GM12878 (cell line): ENCODE results near the gene FOXL3. TPM values are rescaled to one million over a fixed set of nuclear protein-coding genes. Genes with fewer than 3 reads are reported as not detected.

ENCODE experiments used
- ATAC-seq: fragments of 200-7000 bp; cut with Tn5 transposase; 3 replicates; pipeline ENCODE4 v1.9.1; 2020; ENCODE audit warnings: mild to moderate bottlenecking, moderate library complexity
- BruUV-seq: library from RNA; stranded (reverse); fragments of 400-500 nt; replicated peaks from 2 replicates; lab custom pipeline; 2021; lab: Mats Ljungman, UMichigan
- CTCF ChIA-PET: fragments of 300-600 bp; sonication (Branson Sonifier 250); formaldehyde crosslinking; extraction: SDS; loops from one replicate; lab custom pipeline; 2021; ENCODE audit warnings: inconsistent platforms; lab: Yijun Ruan, JAX
- POLR2A ChIA-PET: fragments of 350-600 bp; formaldehyde crosslinking; extraction: SDS; loops from one replicate; lab custom pipeline; 2021; ENCODE audit warnings: inconsistent platforms; lab: Charles Lee
- RAD21 ChIA-PET: fragments of 300-600 bp; sonication (Branson Sonifier 250); formaldehyde crosslinking; loops from one replicate; lab custom pipeline; 2023; ENCODE audit warnings: antibody characterized with exemption; ENCODE audit not compliant: unreplicated experiment; lab: Charles Lee
- SMC1A ChIA-PET: fragments of 300-600 bp; sonication (Branson Sonifier 250); formaldehyde crosslinking; loops from one replicate; lab custom pipeline; 2023; ENCODE audit not compliant: unreplicated experiment, uncharacterized antibody; lab: Charles Lee
- DNase-seq: peaks from one replicate; pipeline ENCODE4 v3.0.0-alpha.2; 2011; ENCODE audit warnings: low read depth, low spot score
- FAIRE-seq: peaks from 3 replicates; lab custom pipeline; 2011; peaks lifted over from hg19 to GRCh38; lab: Jason Lieb, UNC
- H2AFZ ChIP-seq: 2 replicates; pipeline ENCODE4 v1.6.0; 2011; ENCODE audit warnings: low read depth, low read length, control low read depth; ENCODE audit not compliant: control insufficient read depth
- H3K27ac ChIP-seq: 2 replicates; pipeline ENCODE4 v1.5.1; 2011; ENCODE audit warnings: control low read depth; ENCODE audit not compliant: control insufficient read depth, insufficient read depth
- H3K27me3 ChIP-seq, 2 experiments: replicated peaks in 1 of 2; 2 replicates each; pipeline versions ENCODE4 v1.6.0 to v1.6.1; 2011; ENCODE audit warnings: low read length in 1 of 2; ENCODE audit not compliant: control insufficient read depth in 2 of 2, insufficient read depth in 2 of 2
- H3K36me3 ChIP-seq, 2 experiments: 2 replicates each; pipeline ENCODE4 v1.5.1; 2011; ENCODE audit warnings: low read length in 1 of 2; ENCODE audit not compliant: control insufficient read depth in 2 of 2, insufficient read depth in 2 of 2
- H3K4me1 ChIP-seq: 2 replicates; pipeline ENCODE4 v1.6.1; 2011; ENCODE audit warnings: mild to moderate bottlenecking, low read length, moderate library complexity, mixed read lengths; ENCODE audit not compliant: control insufficient read depth, insufficient read depth
- H3K4me2 ChIP-seq: 2 replicates; pipeline ENCODE4 v1.6.0; 2011; ENCODE audit warnings: control low read depth; ENCODE audit not compliant: control insufficient read depth, insufficient read depth
- H3K4me3 ChIP-seq: fragments of 200-600 bp; sonication (generic); 2 replicates; pipeline ENCODE4 v1.5.1; 2016
- H3K79me2 ChIP-seq: 2 replicates; pipeline ENCODE4 v1.6.0; 2011; ENCODE audit warnings: low read length; ENCODE audit not compliant: control insufficient read depth, insufficient read depth
- H3K9ac ChIP-seq: 2 replicates; pipeline ENCODE4 v1.8.0; 2011; ENCODE audit warnings: low read length, control low read depth, mixed read lengths; ENCODE audit not compliant: control insufficient read depth, insufficient read depth
- H3K9me3 ChIP-seq: replicated peaks from 3 replicates; pipeline ENCODE4 v1.5.1; 2011; ENCODE audit warnings: mild to moderate bottlenecking, low read length; ENCODE audit not compliant: control insufficient read depth, insufficient read depth
- H4K20me1 ChIP-seq: 2 replicates; pipeline ENCODE4 v1.6.0; 2011; ENCODE audit not compliant: control insufficient read depth, insufficient read depth
- CBX5 ChIP-seq: sonication (generic); IDR thresholded peaks from 2 replicates; pipeline ENCODE4 v1.6.1; 2016; ENCODE audit warnings: low read depth, moderate library complexity, mild to moderate bottlenecking, inconsistent platforms
- DPF2 ChIP-seq: fragments of 450-650 bp; IDR thresholded peaks from 2 replicates; pipeline ENCODE4 v1.6.1; 2017; ENCODE audit warnings: mild to moderate bottlenecking
- IKZF2 ChIP-seq, 2 experiments: fragments of 450-650 bp; IDR thresholded peaks; 2 replicates each; pipeline ENCODE4 v1.6.1; 2017; ENCODE audit warnings: mild to moderate bottlenecking in 2 of 2, moderate library complexity in 2 of 2
- MEF2B ChIP-seq: fragments of 450-650 bp; IDR thresholded peaks from 2 replicates; pipeline ENCODE4 v1.6.1; 2018; ENCODE audit warnings: mild to moderate bottlenecking, moderate library complexity; ENCODE audit not compliant: partially characterized antibody, poor library complexity, severe bottlenecking
- MTA2 ChIP-seq: fragments of 450-650 bp; IDR thresholded peaks from 2 replicates; pipeline ENCODE4 v1.6.1; 2016; ENCODE audit warnings: low read depth, mild to moderate bottlenecking, moderate library complexity
- NFYB ChIP-seq: IDR thresholded peaks from 2 replicates; pipeline ENCODE4 v1.6.1; 2011; ENCODE audit warnings: low read depth, mild to moderate bottlenecking, low read length, improper control_type of control experiment, moderate library complexity; ENCODE audit not compliant: insufficient read depth
- NRF1 ChIP-seq: conservative IDR thresholded peaks from 2 replicates; pipeline ENCODE4 v1.6.1; 2011; ENCODE audit warnings: mild to moderate bottlenecking, low read depth, low read length, improper control_type of control experiment
- POLR2AphosphoS2 ChIP-seq: IDR thresholded peaks from 2 replicates; pipeline ENCODE4 v1.6.1; 2011; ENCODE audit warnings: low read depth, mild to moderate bottlenecking, low read length, improper control_type of control experiment, moderate library complexity
- RAD51 ChIP-seq: fragments of 450-650 bp; IDR thresholded peaks from 2 replicates; pipeline ENCODE4 v1.6.1; 2016; ENCODE audit warnings: moderate library complexity, mild to moderate bottlenecking, inconsistent platforms
- SIN3A ChIP-seq: IDR thresholded peaks from 2 replicates; pipeline ENCODE4 v1.6.1; 2012; ENCODE audit warnings: low read depth, low read length, improper control_type of control experiment
- SMARCA5 ChIP-seq: fragments of 450-650 bp; IDR thresholded peaks from 2 replicates; pipeline ENCODE4 v1.6.1; 2017; ENCODE audit warnings: mild to moderate bottlenecking
- SRF ChIP-seq, 2 experiments: IDR thresholded peaks; 2 replicates each; pipeline ENCODE4 v1.6.1; 2011; ENCODE audit warnings: low read depth in 2 of 2, low read length in 2 of 2, mild to moderate bottlenecking in 1 of 2, moderate library complexity in 1 of 2
- WRNIP1 ChIP-seq: IDR thresholded peaks from 2 replicates; pipeline ENCODE4 v1.6.1; 2011; ENCODE audit warnings: low read depth, low read length, improper control_type of control experiment, borderline replicate concordance
- WGBS: methylation state at CpG from one replicate; pipeline ENCODE4 v1.1.6; 2016; ENCODE audit warnings: low lambda C conversion rate; ENCODE audit not compliant: insufficient replicate concordance, insufficient coverage; ENCODE audit errors: missing lambda C conversion rate; 5-methylcytosine and 5-hydroxymethylcytosine counted together
- in situ Hi-C: fragments of 300-500 bp; cut with MboI; formaldehyde crosslinking; loops from 9 replicates; pipeline ENCODE4 v1.14.3; 2018; ENCODE audit warnings: mixed read lengths
- intact Hi-C: fragments of 100-400 bp; cut with micrococcal nuclease; formaldehyde crosslinking; loops from one replicate; pipeline ENCODE4 v1.14.2; 2022; ENCODE audit not compliant: unreplicated experiment
- polyA plus RNA-seq, 11 experiments: library from polyadenylated mRNA; depleted of rRNA in 4 of 11; unstranded in 6 of 11; stranded (reverse) in 5 of 11; fragments of >200 nt; fragmentation: Nextera tagmentation in 4 of 11; fragmentation: Illumina TruSeq in 1 of 11; extraction: Ambion mirVana in 4 of 11; extraction: Trizol in 1 of 11; gene quantifications; 1 replicate in 1 of 11; 2 replicates in 10 of 11; pipeline versions ENCODE4 v1.2.1 to v1.2.3, GENCODE V29; 2011 to 2016; ENCODE audit warnings: inconsistent platforms in 2 of 11, missing spikeins in 2 of 11, low read depth in 1 of 11
- total RNA-seq, 4 experiments: library from RNA; depleted of rRNA in 3 of 4; stranded (reverse); fragments of >200 nt in 3 of 4; fragmentation: Illumina TruSeq in 1 of 4; extraction: Trizol in 1 of 4; gene quantifications; 2 replicates each; pipeline versions ENCODE4 v1.2.1 to v1.2.3, GENCODE V29; 2013 to 2021
- TF ChIP-seq, protein P1 (sequence below): fragments of 450-650 bp; IDR thresholded peaks from 2 replicates; pipeline ENCODE4 v1.6.1; 2017; ENCODE audit warnings: low read depth, mild to moderate bottlenecking, moderate library complexity
- TF ChIP-seq, protein P2 (sequence below): IDR thresholded peaks from 2 replicates; pipeline ENCODE4 v1.6.1; 2011; ENCODE audit warnings: low read depth, mild to moderate bottlenecking, low read length, moderate library complexity, borderline replicate concordance; ENCODE audit errors: extremely low read depth

The FOXL3 gene
- total and polyA plus RNA-seq, 10 of the 15 experiments (the other 5 are each of a cell fraction or from before 2014, with no cell fraction given): not detected

DNA sequence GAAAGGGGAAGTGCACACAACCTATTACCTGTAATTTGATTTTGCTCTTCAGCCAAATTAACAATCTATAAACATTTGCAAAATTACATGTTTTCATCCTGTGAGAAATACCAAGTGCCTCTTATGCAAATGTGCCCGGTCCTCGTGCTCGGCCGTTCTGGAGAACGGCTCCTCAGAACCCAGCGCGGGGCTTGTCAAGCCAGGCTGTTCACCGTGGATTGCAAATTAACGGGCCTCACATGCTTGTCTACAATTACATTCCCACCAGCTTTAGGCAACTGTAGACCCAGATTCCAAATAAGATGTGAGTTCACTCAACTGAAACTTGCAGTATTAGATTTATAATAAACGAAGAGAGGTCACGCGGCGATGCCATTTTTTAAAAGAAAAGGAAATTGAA lies 8.8 kb downstream of the FOXL3 start:
- ChIA-PET POLR2A (no interaction called here), CTCF (no interaction called here), RAD21 (no interaction called here), SMC1A (no interaction called here)
- H3K36me3 ChIP-seq: no peaks in the 10 kb centered on the region
- H3K9me3 ChIP-seq: no peaks in the 10 kb centered on the region; the same call in 2 of the 3 replicates
- WGBS: 64% methylated on average over 13 of the region's 13 CpGs
- no peaks in the 10 kb centered on the region; a peak in 1 of 4 replicates for H3K27me3 ChIP-seq
- FAIRE-seq: no peak
- no peaks in the 10 kb centered on the region for H3K79me2 ChIP-seq
- H3K27ac ChIP-seq: no peak overlapping the region
- H4K20me1 ChIP-seq: no peaks in the 10 kb centered on the region
- BruUV-seq: no TSS peak
- H3K4me3 ChIP-seq: no peak overlapping the region
- no peaks in the 10 kb centered on the region for H3K4me1 ChIP-seq
- no peak for DNase-seq
- H3K4me2 ChIP-seq: no peak overlapping the region
- intact Hi-C loops (no loop called here), in situ Hi-C loops (no loop called here)
- H2AFZ ChIP-seq: no peak overlapping the region
- no peak for ATAC-seq
- H3K9ac ChIP-seq: no peak overlapping the region
- TF ChIP-seq MTA2: no peak
- TF ChIP-seq WRNIP1: no peak
- no peak for TF ChIP-seq NFYB
- TF ChIP-seq SMARCA5: no peak
- TF ChIP-seq MEF2B: no peak
- TF ChIP-seq NRF1: no peak

DNA sequence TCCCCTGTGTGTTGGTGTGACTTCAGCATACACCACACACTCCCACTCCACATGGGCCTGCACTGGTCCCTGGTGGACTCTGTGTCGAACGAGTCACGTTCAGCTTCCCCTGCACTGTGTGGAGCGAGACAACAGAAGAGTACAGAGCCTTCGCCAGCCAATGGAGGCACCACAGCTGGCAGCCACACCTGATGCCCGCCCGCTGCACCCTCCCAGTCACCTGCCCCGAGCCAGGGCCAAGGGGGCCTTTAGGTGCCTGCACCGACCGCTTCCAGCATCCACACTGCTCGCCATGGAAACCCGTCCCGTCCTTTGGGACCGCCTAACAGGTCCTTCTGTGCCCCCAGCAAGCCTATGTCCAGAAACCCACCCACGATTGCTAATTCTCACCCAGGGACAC lies 9.2 kb downstream of the FOXL3 start:
- ChIA-PET POLR2A (no interaction called here), CTCF (no interaction called here)
- 69% methylated on average over 15 of the region's 15 CpGs for WGBS

More for the DNA sequence above, 9.2 kb downstream of the FOXL3 start:
- H3K9me3 ChIP-seq: no peaks in the 10 kb centered on the region; the same call in 2 of the 3 replicates
- H2AFZ ChIP-seq: no peak overlapping the region
- no peak overlapping the region for H3K4me2 ChIP-seq
- no peak for DNase-seq
- no peak for FAIRE-seq
- ChIA-PET SMC1A (no interaction called here), RAD21 (no interaction called here)
- intact Hi-C loops: no loop called here
- in situ Hi-C loops: no loop called here
- no peak for TF ChIP-seq SRF (IDR thresholded peaks at IDR 0.05; ENCODE audit: low read depth in 2 of 2, low read length in 2 of 2)
- TF ChIP-seq RAD51: no peak
- TF ChIP-seq IKZF2 (IDR thresholded peaks at IDR 0.05): no peak
- TF ChIP-seq POLR2AphosphoS2: no peak
- no peak for TF ChIP-seq CBX5
- no peak for TF ChIP-seq SIN3A
- TF ChIP-seq DPF2: no peak
- TF ChIP-seq, protein P1, sequence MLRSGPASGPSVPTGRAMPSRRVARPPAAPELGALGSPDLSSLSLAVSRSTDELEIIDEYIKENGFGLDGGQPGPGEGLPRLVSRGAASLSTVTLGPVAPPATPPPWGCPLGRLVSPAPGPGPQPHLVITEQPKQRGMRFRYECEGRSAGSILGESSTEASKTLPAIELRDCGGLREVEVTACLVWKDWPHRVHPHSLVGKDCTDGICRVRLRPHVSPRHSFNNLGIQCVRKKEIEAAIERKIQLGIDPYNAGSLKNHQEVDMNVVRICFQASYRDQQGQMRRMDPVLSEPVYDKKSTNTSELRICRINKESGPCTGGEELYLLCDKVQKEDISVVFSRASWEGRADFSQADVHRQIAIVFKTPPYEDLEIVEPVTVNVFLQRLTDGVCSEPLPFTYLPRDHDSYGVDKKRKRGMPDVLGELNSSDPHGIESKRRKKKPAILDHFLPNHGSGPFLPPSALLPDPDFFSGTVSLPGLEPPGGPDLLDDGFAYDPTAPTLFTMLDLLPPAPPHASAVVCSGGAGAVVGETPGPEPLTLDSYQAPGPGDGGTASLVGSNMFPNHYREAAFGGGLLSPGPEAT: no peak
- TF ChIP-seq, protein P2, sequence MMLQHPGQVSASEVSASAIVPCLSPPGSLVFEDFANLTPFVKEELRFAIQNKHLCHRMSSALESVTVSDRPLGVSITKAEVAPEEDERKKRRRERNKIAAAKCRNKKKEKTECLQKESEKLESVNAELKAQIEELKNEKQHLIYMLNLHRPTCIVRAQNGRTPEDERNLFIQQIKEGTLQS: no peak
- H3K4me3 ChIP-seq: no peak overlapping the region
- ATAC-seq: no peak
- no peaks in the 10 kb centered on the region for H3K36me3 ChIP-seq
- H3K79me2 ChIP-seq: no peaks in the 10 kb centered on the region
- no peaks in the 10 kb centered on the region for H4K20me1 ChIP-seq
- no peaks in the 10 kb centered on the region for H3K4me1 ChIP-seq
- no peaks in the 10 kb centered on the region; a peak in 1 of 4 replicates for H3K27me3 ChIP-seq
- H3K27ac ChIP-seq: no peak overlapping the region
- no TSS peak for BruUV-seq
- no peak overlapping the region for H3K9ac ChIP-seq
